Measurements from ENCODE around the gene LNX1.

DNA sequence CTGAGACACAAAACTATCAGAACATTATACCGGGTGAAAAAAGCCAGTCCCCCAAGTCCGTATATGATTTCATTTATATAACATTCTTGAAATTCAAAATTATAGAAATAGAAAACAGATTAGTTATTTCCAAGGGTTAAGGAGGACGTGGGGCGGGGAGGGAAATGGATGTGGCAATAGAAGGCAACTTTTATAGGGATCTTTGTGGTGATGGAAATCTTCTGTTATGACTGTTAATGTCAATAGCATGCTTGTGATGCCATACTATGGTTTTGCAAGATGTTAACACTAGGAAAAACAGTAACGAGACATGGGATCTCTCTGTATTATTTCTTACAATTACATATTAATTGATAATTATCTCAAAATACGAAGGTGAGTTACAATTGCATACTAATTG is 96.4 kb downstream of the LNX1 start:
- TF ChIP-seq POLR2A (IDR thresholded peaks at IDR 0.05; ENCODE audit: borderline replicate concordance, extremely low read depth, insufficient read depth, insufficient read length): no peak
- no peak for TF ChIP-seq EZH2phosphoT487 (IDR thresholded peaks at IDR 0.05; ENCODE audit: borderline replicate concordance)
- no peak for TF ChIP-seq POLR2AphosphoS5 (IDR thresholded peaks at IDR 0.05; ENCODE audit: low read depth, low read length)
- TF ChIP-seq, protein P1, sequence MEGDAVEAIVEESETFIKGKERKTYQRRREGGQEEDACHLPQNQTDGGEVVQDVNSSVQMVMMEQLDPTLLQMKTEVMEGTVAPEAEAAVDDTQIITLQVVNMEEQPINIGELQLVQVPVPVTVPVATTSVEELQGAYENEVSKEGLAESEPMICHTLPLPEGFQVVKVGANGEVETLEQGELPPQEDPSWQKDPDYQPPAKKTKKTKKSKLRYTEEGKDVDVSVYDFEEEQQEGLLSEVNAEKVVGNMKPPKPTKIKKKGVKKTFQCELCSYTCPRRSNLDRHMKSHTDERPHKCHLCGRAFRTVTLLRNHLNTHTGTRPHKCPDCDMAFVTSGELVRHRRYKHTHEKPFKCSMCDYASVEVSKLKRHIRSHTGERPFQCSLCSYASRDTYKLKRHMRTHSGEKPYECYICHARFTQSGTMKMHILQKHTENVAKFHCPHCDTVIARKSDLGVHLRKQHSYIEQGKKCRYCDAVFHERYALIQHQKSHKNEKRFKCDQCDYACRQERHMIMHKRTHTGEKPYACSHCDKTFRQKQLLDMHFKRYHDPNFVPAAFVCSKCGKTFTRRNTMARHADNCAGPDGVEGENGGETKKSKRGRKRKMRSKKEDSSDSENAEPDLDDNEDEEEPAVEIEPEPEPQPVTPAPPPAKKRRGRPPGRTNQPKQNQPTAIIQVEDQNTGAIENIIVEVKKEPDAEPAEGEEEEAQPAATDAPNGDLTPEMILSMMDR (IDR thresholded peaks at IDR 0.05 in 2 of 3, conservative IDR thresholded peaks at IDR 0.05 in 1 of 3; ENCODE audit: borderline replicate concordance in 1 of 3, insufficient read depth in 1 of 3, low read depth in 2 of 3, low read length in 2 of 3): no peak
- no peak for TF ChIP-seq CEBPB (IDR thresholded peaks at IDR 0.05; ENCODE audit: low read depth)
- no peak for TF ChIP-seq ZFX (IDR thresholded peaks at IDR 0.05)
- TF ChIP-seq EZH2 (IDR thresholded peaks at IDR 0.05): no peak
- no peak for TF ChIP-seq SRF (IDR thresholded peaks at IDR 0.05; ENCODE audit: low read depth)
- no peak for TF ChIP-seq SP1 (IDR thresholded peaks at IDR 0.05; ENCODE audit: low read depth)
- no peak for TF ChIP-seq SIN3A (IDR thresholded peaks at IDR 0.05; ENCODE audit: low read depth)
- no peak for TF ChIP-seq REST (IDR thresholded peaks at IDR 0.05; ENCODE audit: low read depth)
- TF ChIP-seq TCF7L2 (IDR thresholded peaks at IDR 0.05; ENCODE audit: borderline replicate concordance, extremely low read depth, insufficient read depth, insufficient read length): no peak

Data from HCT116 (cell line).